Fibroblast of pulmonary artery (primary cell): ENCODE data around the gene IFITM1.
A peak's percentile ranks its signal among the peaks of the same experiment; 100 is the strongest.
"Not testable (repeated sequence)": the region's sequence is repeated elsewhere in the genome, so short reads cannot be mapped to it uniquely, and the experiment has no call there.

ENCODE experiments used
- DNase-seq: peaks from one replicate; pipeline ENCODE4 v3.0.0-alpha.2; 2010; ENCODE audit warnings: low read depth
- H3K4me3 ChIP-seq: replicated peaks from 2 replicates; pipeline ENCODE4 v1.5.1; 2011; ENCODE audit warnings: low read depth, mild to moderate bottlenecking, control low read depth, low read length, moderate library complexity
- CTCF ChIP-seq: IDR thresholded peaks from 2 replicates; pipeline ENCODE4 v1.5.1; 2011; ENCODE audit warnings: mild to moderate bottlenecking, control low read depth, low read length, inconsistent platforms; ENCODE audit errors: missing control alignments

The IFITM1 gene

GRCh38 chr11:313787-314553, at the start of gene IFITM1:
TSS of gene IFITM1 (plus strand) at chr11:314040. CDS start at chr11:314171, 131 bp downstream.
- DNase-seq, result peak; percentile 88
- H3K4me3 ChIP-seq, result peak within 1 kb of the TSS; percentile 81
- no peak for TF ChIP-seq CTCF

- no peak for TF ChIP-seq CTCF
- H3K4me3 ChIP-seq, result no peak overlapping the region
- DNase-seq, result no peak
These were observed 47.0 kb upstream of the IFITM1 start for GRCh38 chr11:266676-267439.

GRCh38 chr11:267491-267994, 46.3 kb upstream of the IFITM1 start:
- TF ChIP-seq CTCF, result no peak
- DNase-seq, result no peak
- H3K4me3 ChIP-seq, result no peak overlapping the region

GRCh38 chr11:268716-269145, 45.1 kb upstream of the IFITM1 start:
- not testable (repeated sequence) for H3K4me3 ChIP-seq, DNase-seq

GRCh38 chr11:269146-269890, 44.5 kb upstream of the IFITM1 start:
- TF ChIP-seq CTCF, result no peak
- no peak for DNase-seq
- no peak overlapping the region for H3K4me3 ChIP-seq

- no peak overlapping the region for H3K4me3 ChIP-seq
- no peak for DNase-seq
- TF ChIP-seq CTCF, result no peak
These were observed 43.2 kb upstream of the IFITM1 start for GRCh38 chr11:270451-271318.
